Endodermal cell (in vitro differentiated cells): Measurements from ENCODE around the gene ZNF132. TPM values are rescaled to one million over a fixed set of nuclear protein-coding genes. Genes with fewer than 3 reads are reported as not detected.

Source experiments
- DNase-seq: peaks from one replicate; pipeline ENCODE4 v3.0.0-alpha.2; 2017
- H3K27ac ChIP-seq: 2 replicates; pipeline ENCODE4 v1.5.1; 2013; ENCODE audit warnings: mild to moderate bottlenecking, low read depth, low read length, moderate library complexity
- H3K27me3 ChIP-seq: 2 replicates; pipeline ENCODE4 v1.6.1; 2013; ENCODE audit warnings: mild to moderate bottlenecking, low read length, moderate library complexity; ENCODE audit not compliant: insufficient read depth, control insufficient read depth, poor library complexity, severe bottlenecking
- H3K36me3 ChIP-seq: 2 replicates; pipeline ENCODE4 v1.7.0; 2013; ENCODE audit warnings: mild to moderate bottlenecking, low read length, moderate library complexity; ENCODE audit not compliant: control insufficient read depth, insufficient read depth
- H3K4me1 ChIP-seq: one replicate; pipeline ENCODE4 v1.7.0; 2013; ENCODE audit warnings: low read length; ENCODE audit not compliant: control insufficient read depth, insufficient read depth
- H3K4me3 ChIP-seq: 2 replicates; pipeline ENCODE4 v1.5.1; 2013; ENCODE audit warnings: mild to moderate bottlenecking, low read length, moderate library complexity
- H3K9ac ChIP-seq: 2 replicates; pipeline ENCODE4 v1.6.1; 2013; ENCODE audit warnings: mild to moderate bottlenecking, low read length, moderate library complexity; ENCODE audit not compliant: poor library complexity, severe bottlenecking; ENCODE audit errors: extremely low read depth
- H3K9me3 ChIP-seq: 2 replicates; pipeline ENCODE4 v1.6.1; 2013; ENCODE audit warnings: mild to moderate bottlenecking, low read length, moderate library complexity; ENCODE audit not compliant: control insufficient read depth
- H3K27ac Mint-ChIP-seq: 2 replicates; pipeline ENCODE4 v1.8.0; 2020; ENCODE audit warnings: mixed read lengths
- H3K27me3 Mint-ChIP-seq: 2 replicates; pipeline ENCODE4 v1.8.0; 2021; ENCODE audit warnings: mild to moderate bottlenecking, mixed read lengths; ENCODE audit not compliant: insufficient read depth
- H3K36me3 Mint-ChIP-seq: 2 replicates; pipeline ENCODE4 v1.8.0; 2020; ENCODE audit warnings: low read depth, mixed read lengths
- H3K4me1 Mint-ChIP-seq: 2 replicates; pipeline ENCODE4 v1.8.0; 2020; ENCODE audit warnings: mixed read lengths
- H3K4me3 Mint-ChIP-seq: 2 replicates; pipeline ENCODE4 v1.8.0; 2020; ENCODE audit warnings: mild to moderate bottlenecking, moderate library complexity, mixed read lengths
- H3K9me3 Mint-ChIP-seq: 2 replicates; pipeline ENCODE4 v1.8.0; 2020; ENCODE audit warnings: mild to moderate bottlenecking, mixed read lengths
- WGBS, 2 experiments: methylation state at CpG; one replicate each; pipeline versions ENCODE4 v1.1.5 to v1.1.7; 2013; ENCODE audit warnings: missing lambda C conversion rate in 2 of 2, mixed read lengths in 1 of 2; ENCODE audit not compliant: insufficient coverage in 1 of 2, insufficient read length in 1 of 2; 5-methylcytosine and 5-hydroxymethylcytosine counted together
- total RNA-seq, 2 donors: library from RNA; stranded (reverse); fragmentation: NEBNext Ultra II Directional in 1 of 2; extraction: Animal tissue kit (Norgen Biotek cat#: 25700) in 1 of 2; gene quantifications; 2 replicates in 1 of 2; 3 replicates in 1 of 2; pipeline ENCODE4 v1.2.1, GENCODE V29; 2021
- TF ChIP-seq, protein P1 (sequence below): fragments of 200-600 bp; sonication (generic); conservative IDR thresholded peaks from 2 replicates; pipeline ENCODE4 v1.5.0; 2021; ENCODE audit warnings: antibody characterized with exemption, mild to moderate bottlenecking

The ZNF132 gene
- total RNA-seq, 2 donors from 2014 or later, result 0.71 to 1.2 TPM

- Mint-ChIP-seq H3K4me1 (peaks cover 10% of the 10 kb centered on the region), H3K36me3 (peaks cover 14% of the 10 kb centered on the region), H3K4me3 (no peak overlapping the region), H3K9me3 (no peaks in the 10 kb centered on the region), H3K27me3 (peaks cover 57% of the 10 kb centered on the region), H3K27ac (no peak overlapping the region)
- DNase-seq, result no peak
- Histone ChIP-seq H3K9me3 (no peaks in the 10 kb centered on the region), H3K27me3 (no peaks in the 10 kb centered on the region), H3K4me3 (no peak overlapping the region), H3K4me1 (peaks cover 6% of the 10 kb centered on the region), H3K9ac (no peak overlapping the region), H3K27ac (no peak overlapping the region), H3K36me3 (peaks cover 17% of the 10 kb centered on the region)
- TF ChIP-seq, protein P1, sequence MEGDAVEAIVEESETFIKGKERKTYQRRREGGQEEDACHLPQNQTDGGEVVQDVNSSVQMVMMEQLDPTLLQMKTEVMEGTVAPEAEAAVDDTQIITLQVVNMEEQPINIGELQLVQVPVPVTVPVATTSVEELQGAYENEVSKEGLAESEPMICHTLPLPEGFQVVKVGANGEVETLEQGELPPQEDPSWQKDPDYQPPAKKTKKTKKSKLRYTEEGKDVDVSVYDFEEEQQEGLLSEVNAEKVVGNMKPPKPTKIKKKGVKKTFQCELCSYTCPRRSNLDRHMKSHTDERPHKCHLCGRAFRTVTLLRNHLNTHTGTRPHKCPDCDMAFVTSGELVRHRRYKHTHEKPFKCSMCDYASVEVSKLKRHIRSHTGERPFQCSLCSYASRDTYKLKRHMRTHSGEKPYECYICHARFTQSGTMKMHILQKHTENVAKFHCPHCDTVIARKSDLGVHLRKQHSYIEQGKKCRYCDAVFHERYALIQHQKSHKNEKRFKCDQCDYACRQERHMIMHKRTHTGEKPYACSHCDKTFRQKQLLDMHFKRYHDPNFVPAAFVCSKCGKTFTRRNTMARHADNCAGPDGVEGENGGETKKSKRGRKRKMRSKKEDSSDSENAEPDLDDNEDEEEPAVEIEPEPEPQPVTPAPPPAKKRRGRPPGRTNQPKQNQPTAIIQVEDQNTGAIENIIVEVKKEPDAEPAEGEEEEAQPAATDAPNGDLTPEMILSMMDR, result no peak
- 92 to 97% methylated on average over 6 of the region's 6 CpGs for WGBS, 2 experiments
Measured at GRCh38 chr19:58398545-58398944, 41.4 kb downstream of the ZNF132 start.

DNA sequence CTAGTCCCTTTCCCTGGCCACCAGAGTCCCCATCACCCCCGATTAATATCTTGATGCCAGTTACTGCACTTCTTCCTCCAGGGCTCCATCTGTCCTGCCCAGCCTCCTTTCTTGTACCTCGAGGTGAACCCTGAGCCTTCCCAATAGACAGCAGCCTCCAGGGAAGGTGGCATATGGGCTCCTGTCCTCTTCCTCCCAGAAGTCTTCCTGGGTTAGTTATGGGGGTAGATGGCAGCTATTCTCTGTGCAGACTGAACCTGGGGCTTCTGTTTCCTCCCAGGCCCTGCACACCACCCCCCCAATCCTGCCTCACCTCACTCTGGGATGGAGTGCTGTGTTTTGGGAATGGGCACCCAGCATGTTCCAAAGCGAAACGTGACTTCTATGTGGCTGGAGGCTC is 41.9 kb downstream of the ZNF132 start:
- peaks cover 21% of the 10 kb centered on the region for H3K36me3 ChIP-seq

GRCh38 chr19:58397533-58398037 is 42.4 kb downstream of the ZNF132 start:
- no peak overlapping the region for H3K4me3 Mint-ChIP-seq
- TF ChIP-seq, protein P1, result no peak
- no peaks in the 10 kb centered on the region for H3K9me3 Mint-ChIP-seq

More for the DNA sequence above, 41.9 kb downstream of the ZNF132 start:
- no peak for DNase-seq
- TF ChIP-seq, protein P1, result no peak
- Mint-ChIP-seq H3K4me3 (no peak overlapping the region), H3K27me3 (peaks cover 57% of the 10 kb centered on the region), H3K4me1 (peaks cover 10% of the 10 kb centered on the region), H3K36me3 (peaks cover 19% of the 10 kb centered on the region), H3K9me3 (no peaks in the 10 kb centered on the region), H3K27ac (no peak overlapping the region)
- Histone ChIP-seq H3K9me3 (no peaks in the 10 kb centered on the region), H3K4me1 (peaks cover 6% of the 10 kb centered on the region), H3K4me3 (no peak overlapping the region), H3K27ac (no peak overlapping the region), H3K9ac (no peak overlapping the region), H3K27me3 (no peaks in the 10 kb centered on the region)
- 80 to 89% methylated on average over 3 to 4 of the region's 4 CpGs for WGBS, 2 experiments

More at GRCh38 chr19:58397533-58398037, 42.4 kb downstream of the ZNF132 start:
- H3K4me1 Mint-ChIP-seq, result peaks cover 10% of the 10 kb centered on the region
- Histone ChIP-seq H3K4me1 (peaks cover 6% of the 10 kb centered on the region), H3K4me3 (no peak overlapping the region), H3K36me3 (peaks cover 26% of the 10 kb centered on the region), H3K27ac (no peak overlapping the region), H3K27me3 (no peaks in the 10 kb centered on the region), H3K9ac (no peak overlapping the region), H3K9me3 (no peaks in the 10 kb centered on the region)
- 83 to 88% methylated on average over 4 to 7 of the region's 7 CpGs for WGBS, 2 experiments
- peaks cover 57% of the 10 kb centered on the region for H3K27me3 Mint-ChIP-seq
- DNase-seq, result peak; percentile 55
- peaks cover 23% of the 10 kb centered on the region for H3K36me3 Mint-ChIP-seq
- no peak overlapping the region for H3K27ac Mint-ChIP-seq
